SU-DHL-6 (cell line): Measurements from ENCODE around the gene PFKL.

Experiments used
- H2AFZ ChIP-seq: fragments of 200-600 bp; sonication (generic); 2 replicates; pipeline ENCODE4 v1.6.1; 2014; ENCODE audit warnings: low read depth, mild to moderate bottlenecking, moderate library complexity, mixed read lengths, antibody characterized with exemption, low read length; ENCODE audit not compliant: severe bottlenecking
- H3F3A ChIP-seq: fragments of 200-600 bp; shearing (Covaris generic); 2 replicates; pipeline ENCODE4 v1.6.0; 2016; ENCODE audit warnings: antibody characterized with exemption, mild to moderate bottlenecking; ENCODE audit not compliant: insufficient read depth
- H3K27ac ChIP-seq: fragments of 200-600 bp; sonication (generic); 2 replicates; pipeline ENCODE4 v1.5.1; 2016; ENCODE audit warnings: low read depth, mild to moderate bottlenecking, low read length, moderate library complexity, mixed read lengths
- H3K27me3 ChIP-seq: fragments of 200-600 bp; sonication (generic), shearing (Covaris generic); 2 replicates; pipeline ENCODE4 v1.6.0; 2014; ENCODE audit warnings: mild to moderate bottlenecking, low read length
- H3K36me3 ChIP-seq: fragments of 200-600 bp; sonication (generic); 2 replicates; pipeline ENCODE4 v1.6.1; 2014; ENCODE audit warnings: mild to moderate bottlenecking, low read length, mixed read lengths
- H3K4me2 ChIP-seq: fragments of 300-600, 200-600 bp; shearing (Covaris generic), sonication (generic); 2 replicates; pipeline ENCODE4 v1.6.0; 2014; ENCODE audit warnings: low read length, low read depth, mild to moderate bottlenecking; ENCODE audit not compliant: poor library complexity, severe bottlenecking
- H3K4me3 ChIP-seq: fragments of 200-600 bp; sonication (generic); 2 replicates; pipeline ENCODE4 v1.5.1; 2014; ENCODE audit warnings: antibody characterized with exemption, low read length, mild to moderate bottlenecking, mixed read lengths; ENCODE audit not compliant: insufficient read depth, poor library complexity, severe bottlenecking
- H3K79me2 ChIP-seq: fragments of 200-600 bp; sonication (generic); 2 replicates; pipeline ENCODE4 v1.6.1; 2014; ENCODE audit warnings: mild to moderate bottlenecking, low read length, moderate library complexity; ENCODE audit not compliant: insufficient read depth
- H3K9ac ChIP-seq: fragments of 200-600 bp; sonication (generic); 2 replicates; pipeline ENCODE4 v1.7.0; 2014; ENCODE audit warnings: mild to moderate bottlenecking, low read length
- H3K9me2 ChIP-seq: fragments of 200-600 bp; sonication (generic); replicated peaks from 2 replicates; pipeline ENCODE4 v1.6.1; 2014; ENCODE audit warnings: low read length; ENCODE audit not compliant: insufficient read depth
- H3K9me3 ChIP-seq: fragments of 200-600 bp; sonication (generic); 2 replicates; pipeline ENCODE4 v1.6.1; 2014; ENCODE audit warnings: low read length, mixed read lengths; ENCODE audit not compliant: insufficient read depth
- H4K20me1 ChIP-seq: fragments of 200-600 bp; sonication (generic); 2 replicates; pipeline ENCODE4 v1.6.1; 2014; ENCODE audit warnings: low read depth, mild to moderate bottlenecking, antibody characterized with exemption, low read length, moderate library complexity, mixed read lengths
- CTCF ChIP-seq: fragments of 200-600 bp; sonication (generic); IDR thresholded peaks from one replicate; pipeline ENCODE4 v1.5.1; 2017; ENCODE audit warnings: antibody characterized with exemption, mild to moderate bottlenecking, low read length, moderate library complexity; ENCODE audit not compliant: insufficient read depth, poor library complexity, severe bottlenecking
- EZH2phosphoT487 ChIP-seq: fragments of 200-600 bp; sonication (generic), shearing (Covaris generic); conservative IDR thresholded peaks from 2 replicates; pipeline ENCODE4 v1.6.1; 2018; ENCODE audit warnings: mild to moderate bottlenecking, antibody characterized with exemption, low read length, moderate library complexity, mixed read lengths

PFKL gene

DNA sequence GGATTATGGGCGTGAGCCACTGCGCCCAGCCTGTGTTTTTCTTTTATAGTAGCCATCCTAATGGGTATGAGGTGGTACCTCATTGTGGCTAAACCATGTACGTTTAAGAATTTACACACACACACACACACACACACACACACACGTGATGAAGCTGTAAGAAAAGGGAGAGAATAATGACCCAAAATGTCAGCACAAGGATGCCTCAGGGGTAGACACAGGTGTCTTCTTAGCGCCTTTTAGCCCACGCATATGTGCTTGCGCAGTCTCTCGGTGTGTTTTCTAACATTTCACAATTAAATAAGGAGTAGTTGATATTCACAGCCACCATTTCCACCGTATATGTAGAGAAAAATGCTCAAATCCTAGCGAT is 782 bp upstream of the PFKL start:
- Histone ChIP-seq H3K9me3 (no peaks in the 10 kb centered on the region), H3K4me3 (peak overlapping the region; percentile 72), H3K27me3 (no peaks in the 10 kb centered on the region), H3K36me3 (no peaks in the 10 kb centered on the region), H3K79me2 (peaks cover 27% of the 10 kb centered on the region), H3K9ac (peak overlapping the region; percentile 72), H3F3A (peaks cover 6% of the 10 kb centered on the region), H4K20me1 (no peaks in the 10 kb centered on the region; the same call in 1 of the 2 replicates), H3K4me2 (peak overlapping the region; percentile 91), H2AFZ (peak overlapping the region; percentile 55), H3K9me2 (no peaks in the 10 kb centered on the region), H3K27ac (peak overlapping the region; percentile 74)
- no peak for TF ChIP-seq CTCF

DNA sequence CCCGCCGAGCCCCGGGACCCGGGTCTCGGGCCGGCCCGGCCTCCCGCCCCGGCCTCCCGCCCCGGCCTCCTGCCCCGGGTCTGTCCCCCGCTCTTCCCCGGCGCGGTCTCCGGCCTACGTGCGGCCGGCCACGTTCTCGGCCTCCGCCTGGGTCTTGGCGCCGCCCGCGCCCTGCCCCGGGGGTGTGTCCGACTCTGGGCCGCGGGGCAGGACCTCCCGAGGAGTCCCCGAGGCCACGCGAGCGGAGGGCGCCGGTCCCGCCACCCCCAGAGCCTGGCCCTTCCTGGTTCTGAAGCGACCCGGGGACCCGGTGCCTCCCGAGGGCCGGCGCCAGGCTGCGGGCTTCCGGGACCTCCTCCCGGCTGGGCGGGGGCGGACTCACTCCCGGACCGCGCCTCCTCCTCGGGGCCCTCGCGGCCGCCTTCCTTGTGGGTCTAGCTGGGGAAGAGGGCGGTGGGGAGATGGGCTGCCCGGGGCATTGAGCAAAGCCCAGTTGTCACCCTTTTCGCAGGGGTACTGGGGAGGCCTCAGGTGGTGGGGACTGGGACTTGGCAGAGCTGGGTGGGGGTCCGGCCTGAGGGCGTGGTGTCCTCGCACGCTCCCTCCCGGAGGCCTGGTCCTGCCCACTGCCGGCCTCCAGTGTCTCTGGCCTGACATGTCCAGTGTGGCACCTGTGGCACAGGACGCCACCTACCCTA is 558 bp downstream of the PFKL start:
- Histone ChIP-seq H3K9ac (peak overlapping the region; percentile 72), H3K79me2 (peaks cover 27% of the 10 kb centered on the region), H3K4me3 (peak overlapping the region; percentile 72), H3K27ac (peak overlapping the region; percentile 74), H3F3A (peaks cover 6% of the 10 kb centered on the region), H4K20me1 (no peaks in the 10 kb centered on the region; the same call in 1 of the 2 replicates), H2AFZ (no peak overlapping the region), H3K27me3 (no peaks in the 10 kb centered on the region), H3K9me3 (no peaks in the 10 kb centered on the region), H3K36me3 (no peaks in the 10 kb centered on the region), H3K9me2 (no peaks in the 10 kb centered on the region), H3K4me2 (peak overlapping the region; percentile 63)
- TF ChIP-seq CTCF (no peak), EZH2phosphoT487 (no peak)

GRCh38 chr21:44301141-44301540 is 1.3 kb downstream of the PFKL start:
- peak overlapping the region; percentile 72 for H3K9ac ChIP-seq
- H3F3A ChIP-seq, result peaks cover 6% of the 10 kb centered on the region
- H3K27ac ChIP-seq, result peak overlapping the region; percentile 74; the same call in 1 of the 2 replicates
- no peaks in the 10 kb centered on the region; the same call in 1 of the 2 replicates for H4K20me1 ChIP-seq
- TF ChIP-seq EZH2phosphoT487 (no peak), CTCF (no peak)
- H3K9me2 ChIP-seq, result no peaks in the 10 kb centered on the region
- peaks cover 27% of the 10 kb centered on the region for H3K79me2 ChIP-seq
- no peak overlapping the region for H2AFZ ChIP-seq
- no peaks in the 10 kb centered on the region for H3K9me3 ChIP-seq
- no peaks in the 10 kb centered on the region for H3K27me3 ChIP-seq
- peak overlapping the region; percentile 72 for H3K4me3 ChIP-seq
- no peaks in the 10 kb centered on the region for H3K36me3 ChIP-seq
- H3K4me2 ChIP-seq, result peak overlapping the region; percentile 63
